ENCODE results near the gene OR6K6. TPM values are rescaled to one million over a fixed set of nuclear protein-coding genes. Genes with fewer than 3 reads are reported as not detected.

Gene OR6K6
- total and polyA plus RNA-seq, 12 donors: not detected

- Histone ChIP-seq H3K27me3 (no peaks in the 10 kb centered on the region), H3K27ac (no peak overlapping the region), H3K9me3 (replicated peaks in 1 of 3) (no peaks in the 10 kb centered on the region), H3K4me3 (no peak overlapping the region), H3K36me3 (replicated peaks in 1 of 2) (no peaks in the 10 kb centered on the region), H3K4me1 (replicated peaks in 1 of 2) (no peaks in the 10 kb centered on the region)
- intact Hi-C loops (cut with DNase I): no loop called here
- 74 to 90% (median 81%) methylated on average over 6 of the region's 6 CpGs for WGBS, 4 donors
- no peak for DNase-seq
- TF ChIP-seq CTCF (IDR thresholded peaks at IDR 0.05) (no peak), POLR2A (IDR thresholded peaks at IDR 0.05) (no peak)
These were observed 37.2 kb upstream of the OR6K6 start for GRCh38 chr1:158717344-158717743.

DNA sequence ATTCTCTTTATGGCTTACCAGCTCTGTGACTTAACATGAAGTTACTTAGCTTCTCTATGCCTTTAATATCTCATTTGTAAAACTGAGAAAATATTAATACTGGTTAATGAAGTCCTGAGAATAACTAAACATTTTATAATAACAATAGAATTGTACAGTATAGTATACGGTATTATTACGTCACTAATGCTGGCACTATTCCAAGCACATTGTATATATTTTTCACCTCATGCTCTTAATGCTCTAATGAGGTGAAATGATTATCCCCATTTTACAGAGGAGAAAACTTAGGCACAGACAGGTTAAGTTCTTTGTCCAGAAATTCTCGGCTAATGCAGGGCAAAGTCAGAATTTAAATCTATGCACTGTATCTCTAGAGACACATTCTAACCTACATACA, 34.9 kb upstream of the OR6K6 start:
- Histone ChIP-seq H3K27ac (no peak overlapping the region), H3K36me3 (replicated peaks in 1 of 2) (no peaks in the 10 kb centered on the region), H3K4me1 (replicated peaks in 1 of 2) (no peaks in the 10 kb centered on the region), H3K27me3 (no peaks in the 10 kb centered on the region), H3K4me3 (no peak overlapping the region), H3K9me3 (replicated peaks in 1 of 3) (no peaks in the 10 kb centered on the region)
- DNase-seq: no peak
- intact Hi-C loops (cut with DNase I): no loop called here
- TF ChIP-seq POLR2A (IDR thresholded peaks at IDR 0.05): no peak
- TF ChIP-seq CTCF (IDR thresholded peaks at IDR 0.05): no peak
- WGBS, 4 donors: 64 to 72% (median 65%) methylated on average over 3 of the region's 3 CpGs

DNA sequence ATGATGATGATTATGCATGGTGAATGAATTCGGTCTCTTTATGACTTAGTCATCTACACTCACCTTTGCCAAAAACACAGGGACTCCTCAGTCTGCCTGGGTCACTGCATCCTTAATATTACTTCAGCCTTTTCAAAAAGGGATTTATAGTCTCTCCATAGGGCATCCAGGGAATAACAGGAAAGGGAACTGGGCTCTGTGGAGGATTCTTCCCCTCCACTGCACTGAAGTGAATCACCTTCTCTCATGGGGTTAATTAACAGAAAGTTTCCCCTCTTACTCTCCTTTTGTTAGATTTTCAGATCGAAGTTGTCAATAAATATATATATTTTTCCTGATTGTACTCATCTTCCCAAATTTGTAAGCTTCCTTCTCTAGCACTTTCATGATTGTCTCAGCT, 33.9 kb upstream of the OR6K6 start, which contains the start of gene OR6K3:
TSS of gene OR6K3 (minus strand) at position 101 of the 400 bp plus-strand sequence. CDS start 2,605 bp downstream, outside the sequence.
- Histone ChIP-seq H3K27ac (no peak within 1 kb of the TSS), H3K27me3 (no peaks in the 10 kb centered on the region), H3K9me3 (replicated peaks in 1 of 3) (no peaks in the 10 kb centered on the region), H3K36me3 (replicated peaks in 1 of 2) (no peaks in the 10 kb centered on the region), H3K4me1 (replicated peaks in 1 of 2) (no peaks in the 10 kb centered on the region), H3K4me3 (no peak within 1 kb of the TSS)
- WGBS, 4 donors: 68 to 78% (median 74%) methylated on average over 2 of the region's 2 CpGs
- DNase-seq: no peak
- TF ChIP-seq CTCF (IDR thresholded peaks at IDR 0.05): no peak
- no peak for TF ChIP-seq POLR2A (IDR thresholded peaks at IDR 0.05)
- intact Hi-C loops (cut with DNase I): no loop called here

DNA sequence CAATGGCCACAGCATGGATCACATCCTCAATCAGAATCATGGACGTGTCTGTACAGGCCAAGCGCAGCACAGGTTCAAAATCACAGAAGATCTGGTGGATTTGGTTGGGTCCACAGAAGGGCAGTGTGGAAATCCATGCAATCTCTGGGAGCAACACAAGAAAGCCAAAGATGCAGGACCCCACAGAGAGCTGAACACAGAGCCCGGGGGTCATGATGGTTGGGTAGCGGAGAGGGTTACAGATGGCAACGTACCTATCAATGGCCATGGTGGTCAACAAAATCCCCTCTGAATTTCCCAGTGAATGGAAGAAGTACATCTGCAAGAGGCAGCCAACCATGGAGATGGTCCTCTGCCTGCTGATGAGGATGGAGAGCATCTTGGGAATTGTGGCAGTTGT, 30.1 kb upstream of the OR6K6 start:
- DNase-seq: no peak
- Histone ChIP-seq H3K9me3 (replicated peaks in 1 of 3) (no peaks in the 10 kb centered on the region), H3K4me3 (no peak overlapping the region), H3K4me1 (replicated peaks in 1 of 2) (no peaks in the 10 kb centered on the region), H3K27me3 (peaks cover 4% of the 10 kb centered on the region), H3K36me3 (replicated peaks in 1 of 2) (no peaks in the 10 kb centered on the region), H3K27ac (no peak overlapping the region)
- TF ChIP-seq CTCF (IDR thresholded peaks at IDR 0.05): no peak
- TF ChIP-seq POLR2A (IDR thresholded peaks at IDR 0.05): no peak
- WGBS, 4 donors: 89 to 92% (median 92%) methylated on average over 5 of the region's 5 CpGs
- intact Hi-C loops (cut with DNase I): no loop called here

Data from adrenal gland (tissue), 12 donors.